ENCODE measurements around the gene UPF3A.
A peak's percentile ranks its signal among the peaks of the same experiment; 100 is the strongest.
"Not testable (repeated sequence)": the region's sequence is repeated elsewhere in the genome, so short reads cannot be mapped to it uniquely, and the experiment has no call there.

The UPF3A gene, protein sequence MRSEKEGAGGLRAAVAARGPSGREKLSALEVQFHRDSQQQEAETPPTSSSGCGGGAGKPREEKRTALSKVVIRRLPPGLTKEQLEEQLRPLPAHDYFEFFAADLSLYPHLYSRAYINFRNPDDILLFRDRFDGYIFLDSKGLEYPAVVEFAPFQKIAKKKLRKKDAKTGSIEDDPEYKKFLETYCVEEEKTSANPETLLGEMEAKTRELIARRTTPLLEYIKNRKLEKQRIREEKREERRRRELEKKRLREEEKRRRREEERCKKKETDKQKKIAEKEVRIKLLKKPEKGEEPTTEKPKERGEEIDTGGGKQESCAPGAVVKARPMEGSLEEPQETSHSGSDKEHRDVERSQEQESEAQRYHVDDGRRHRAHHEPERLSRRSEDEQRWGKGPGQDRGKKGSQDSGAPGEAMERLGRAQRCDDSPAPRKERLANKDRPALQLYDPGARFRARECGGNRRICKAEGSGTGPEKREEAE

DNA sequence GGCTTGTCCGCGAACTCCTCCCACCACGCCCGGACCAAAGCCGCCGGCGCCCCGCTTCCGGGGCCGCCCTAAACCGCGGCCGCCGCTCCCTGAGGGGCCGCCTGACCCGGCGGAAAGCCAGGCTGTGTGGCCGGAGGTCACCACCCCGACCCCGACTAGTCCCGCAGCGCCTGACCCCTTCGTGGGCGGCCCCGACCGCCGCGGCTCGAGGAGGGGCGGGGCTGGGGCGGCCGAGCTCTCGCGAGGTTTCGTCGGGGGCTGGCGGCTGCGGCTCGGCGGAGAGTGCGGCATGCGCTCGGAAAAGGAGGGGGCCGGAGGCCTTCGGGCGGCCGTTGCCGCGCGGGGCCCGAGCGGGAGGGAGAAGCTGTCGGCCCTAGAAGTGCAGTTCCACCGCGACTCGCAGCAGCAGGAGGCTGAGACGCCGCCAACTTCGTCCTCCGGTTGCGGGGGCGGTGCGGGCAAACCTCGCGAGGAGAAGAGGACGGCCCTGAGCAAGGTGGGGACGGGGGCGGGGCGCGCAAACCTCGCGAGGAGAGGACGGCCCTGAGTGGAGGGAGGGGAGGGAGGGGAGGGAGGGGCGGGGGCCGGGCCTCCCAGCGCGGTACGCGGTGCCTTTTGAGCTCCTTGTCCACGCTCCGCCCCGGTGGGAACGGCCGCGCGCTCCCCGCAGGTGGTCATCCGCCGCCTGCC is at the start of gene UPF3A:
Gene UPF3A, plus strand, starts transcription at position 251 of the 690 bp plus-strand sequence. Its CDS starts 39 bp downstream, at position 290.
- DNase-seq (ENCODE audit: low read depth in 1 of 2, low spot score in 1 of 2) = peak; percentile 70 to 76

DNA sequence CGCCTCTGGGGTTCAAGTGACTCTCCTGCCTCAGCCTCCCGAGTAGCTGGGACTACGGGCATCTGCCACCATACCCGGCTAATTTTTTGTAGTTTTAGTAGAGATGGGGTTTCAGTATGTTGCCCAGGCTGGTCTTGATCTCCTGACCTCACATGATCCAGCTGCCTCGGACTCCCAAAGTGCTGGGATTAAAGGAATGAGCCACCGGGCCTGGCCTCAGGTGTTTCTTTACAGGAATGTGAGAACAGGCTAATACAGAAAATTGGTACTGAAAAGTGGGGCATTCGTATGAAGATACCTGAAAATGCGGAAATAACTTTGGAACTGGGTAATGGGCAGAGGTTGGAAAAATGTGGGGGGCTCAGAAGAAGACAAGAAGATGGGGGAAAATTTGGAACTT is 49.5 kb upstream of the UPF3A start:
- no peak for DNase-seq (ENCODE audit: low read depth in 1 of 2, low spot score in 1 of 2)

DNA sequence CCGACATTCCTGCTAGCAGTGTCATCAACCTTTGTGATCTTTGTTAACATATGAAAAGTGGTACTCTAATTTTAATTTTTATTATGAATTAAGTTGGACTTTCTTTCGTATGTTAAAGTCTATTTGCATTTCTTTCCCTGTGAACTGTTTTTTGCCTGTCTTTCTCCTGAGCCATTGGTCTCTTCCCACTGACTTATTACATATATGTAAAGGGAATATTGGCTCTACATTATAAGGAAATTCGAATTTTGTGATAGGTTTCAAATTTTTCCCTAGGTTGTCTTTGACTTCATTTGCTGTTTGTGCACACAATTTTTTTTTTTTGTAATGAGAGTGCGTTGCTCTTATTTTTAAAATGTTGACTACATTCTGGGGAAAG is 47.1 kb upstream of the UPF3A start:
- DNase-seq (ENCODE audit: low read depth in 1 of 2, low spot score in 1 of 2) = no peak

DNA sequence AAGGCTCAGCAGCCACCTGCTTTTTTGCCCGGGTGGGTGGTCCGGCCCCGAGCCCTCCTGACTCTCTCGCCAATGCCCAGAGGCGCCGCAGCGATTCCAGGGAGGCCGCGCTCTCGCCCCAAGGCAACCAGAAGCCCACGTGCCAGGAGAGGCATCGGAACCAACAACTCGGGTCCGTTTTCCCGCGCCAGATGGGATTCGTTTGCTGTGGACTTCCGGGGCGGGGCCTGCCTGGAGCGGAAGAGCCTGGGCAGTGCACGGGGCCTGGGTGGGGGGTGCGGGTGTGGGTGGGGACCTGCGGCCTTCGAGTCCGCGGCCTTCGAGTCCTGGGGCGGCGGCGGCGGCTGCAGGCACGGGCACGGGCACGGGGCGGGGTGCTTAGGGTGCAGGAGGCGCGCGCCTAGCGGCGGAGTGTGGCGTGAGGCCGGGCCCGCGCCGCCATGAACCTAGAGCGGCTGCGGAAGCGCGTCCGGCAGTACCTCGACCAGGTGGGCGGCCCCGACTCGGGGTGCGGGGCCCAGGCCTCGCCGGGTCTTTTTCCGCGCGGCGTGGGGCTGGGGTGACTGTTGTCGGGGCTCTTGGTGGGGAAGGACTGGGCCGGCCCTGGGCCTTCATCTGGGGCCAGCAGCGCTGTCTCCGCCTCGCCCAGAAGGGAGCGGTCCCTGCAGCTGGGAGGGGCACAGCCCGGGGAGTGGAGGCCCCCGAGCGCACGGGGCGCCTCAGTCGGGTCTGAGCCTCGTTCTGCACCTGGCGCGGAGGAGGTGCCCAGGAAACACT is 46.6 kb upstream of the UPF3A start, which contains the start of gene CDC16:
Gene CDC16, plus strand, starts transcription at position 253 of the 777 bp plus-strand sequence. Its CDS starts 188 bp downstream, at position 441.
- DNase-seq (ENCODE audit: low read depth in 1 of 2, low spot score in 1 of 2) = peak; percentile 61 to 86

DNA sequence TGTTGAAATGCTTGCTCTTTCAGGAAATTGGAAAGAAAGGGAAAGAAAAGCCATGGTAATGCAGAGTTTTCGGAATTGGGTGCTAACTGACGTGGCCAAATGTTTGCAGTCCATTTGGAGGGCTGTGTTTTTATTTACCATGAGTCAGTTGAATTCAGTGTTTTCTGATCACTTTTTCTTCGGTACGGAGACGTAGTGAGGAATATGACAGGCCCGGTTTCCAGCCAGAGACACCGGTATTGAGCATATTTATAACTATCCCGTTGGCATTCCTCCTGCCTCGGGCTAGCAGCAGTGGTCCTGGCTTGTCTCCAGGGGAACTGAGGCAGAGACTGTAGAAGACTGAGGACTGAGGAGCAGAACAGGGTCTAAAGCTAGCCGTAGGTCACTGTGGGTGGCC is 45.7 kb upstream of the UPF3A start:
- DNase-seq (ENCODE audit: low read depth in 1 of 2, low spot score in 1 of 2) = no peak

DNA sequence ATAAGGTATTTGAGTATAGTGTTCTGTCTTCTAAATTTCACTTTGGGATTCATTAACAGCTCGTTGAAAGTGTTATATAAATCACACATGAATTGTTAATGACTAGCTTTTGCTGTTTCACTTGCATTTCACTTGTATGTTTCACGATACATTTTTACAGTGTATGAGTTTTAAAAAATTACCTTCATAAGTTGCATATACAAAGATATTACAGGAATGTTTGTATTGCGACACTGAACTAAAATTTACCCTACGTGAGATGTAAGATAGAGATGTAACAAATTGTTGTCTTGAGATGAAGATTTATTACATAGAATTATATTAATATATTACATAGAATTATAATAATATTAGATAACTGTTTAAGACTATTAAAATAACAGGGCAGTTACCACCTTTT is 45.2 kb upstream of the UPF3A start:
- DNase-seq (ENCODE audit: low read depth in 1 of 2, low spot score in 1 of 2) = no peak

DNA sequence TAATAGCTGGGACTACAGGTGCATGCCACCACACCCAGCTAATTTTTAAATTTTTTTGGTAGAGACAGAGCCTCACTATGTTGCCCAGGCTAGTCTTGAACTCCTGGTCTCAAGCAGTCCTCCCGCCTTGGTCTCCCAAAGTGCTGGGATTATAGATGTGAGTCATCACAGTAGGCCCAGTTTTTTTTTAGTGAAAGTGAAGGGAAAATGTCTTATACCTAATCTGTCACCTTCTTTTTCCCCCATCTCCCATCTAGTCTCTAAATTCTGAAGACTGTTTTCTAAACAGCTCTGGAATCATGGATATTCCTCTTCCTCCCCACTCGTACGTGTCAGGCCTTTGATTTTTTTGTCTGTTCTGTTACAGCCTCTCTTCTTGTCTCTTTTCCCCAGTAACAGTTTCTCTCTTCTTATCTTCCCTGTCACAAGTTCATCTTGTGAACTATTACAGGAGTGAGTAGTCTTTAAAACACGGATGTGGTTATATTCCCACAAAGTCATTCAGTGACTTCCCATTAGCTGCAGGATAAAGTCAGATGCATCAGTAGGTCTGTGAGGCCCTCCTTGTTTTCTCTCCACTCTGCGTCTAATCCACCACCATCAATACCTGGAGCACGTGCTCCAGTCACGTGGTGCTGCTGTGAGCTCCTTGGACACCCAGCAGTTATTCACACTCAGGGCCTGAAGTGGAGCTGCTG is 43.8 kb upstream of the UPF3A start:
- DNase-seq (ENCODE audit: low read depth in 1 of 2, low spot score in 1 of 2) = no peak

DNA sequence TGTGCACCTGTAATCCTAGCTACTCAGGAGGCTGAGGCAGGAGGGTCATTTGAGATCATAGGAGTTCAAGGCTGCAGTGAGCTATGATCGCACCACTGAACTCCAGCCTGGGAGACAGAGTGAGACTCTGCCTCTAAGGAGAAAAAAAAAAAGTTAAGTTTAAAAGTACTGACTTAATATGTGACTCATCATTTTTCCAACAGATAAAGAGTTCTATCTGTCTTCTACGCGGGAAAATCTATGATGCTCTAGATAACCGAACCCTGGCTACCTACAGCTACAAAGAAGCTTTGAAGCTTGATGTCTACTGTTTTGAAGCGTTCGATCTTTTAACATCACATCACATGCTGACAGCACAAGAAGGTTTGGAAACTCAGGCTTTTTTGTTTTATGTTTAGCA is 39.5 kb upstream of the UPF3A start:
- DNase-seq (ENCODE audit: low read depth in 1 of 2, low spot score in 1 of 2) = no peak

DNA sequence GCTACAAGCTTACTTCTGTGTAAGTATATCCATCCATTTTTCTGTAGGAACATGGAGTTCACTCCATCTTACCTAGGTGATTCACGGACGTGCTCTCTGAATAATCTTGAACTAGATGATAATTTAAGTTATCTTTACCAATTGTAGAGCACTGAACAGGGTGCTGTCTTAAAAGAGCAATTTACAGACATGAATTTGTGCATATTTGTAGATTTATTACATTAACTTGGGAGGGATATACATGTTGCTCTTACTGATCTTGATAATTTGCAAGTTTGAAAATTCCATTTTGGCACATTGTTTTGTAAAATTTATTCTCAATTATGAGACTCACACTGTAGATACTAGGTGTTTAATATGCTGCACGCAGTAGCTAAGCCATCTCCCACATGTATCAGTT is 37.4 kb upstream of the UPF3A start:
- DNase-seq (ENCODE audit: low read depth in 1 of 2, low spot score in 1 of 2) = no peak

DNA sequence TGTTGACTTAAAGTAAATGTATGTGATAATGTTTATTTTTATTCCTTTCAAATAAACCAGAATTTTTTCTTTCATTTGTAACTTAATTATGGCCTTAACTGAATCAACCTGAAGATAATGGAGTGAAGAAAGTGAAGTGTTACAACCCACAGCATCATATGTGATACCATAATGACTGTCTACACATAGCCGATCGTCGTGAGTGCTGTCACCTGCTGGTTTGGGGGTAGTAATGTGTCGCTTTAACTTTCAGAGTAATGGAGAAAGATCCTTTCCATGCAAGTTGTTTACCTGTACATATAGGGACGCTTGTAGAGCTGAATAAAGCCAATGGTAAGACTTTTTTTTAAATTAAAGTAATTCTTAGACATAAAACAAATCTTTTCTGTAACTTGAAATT is 36.8 kb upstream of the UPF3A start:
- DNase-seq (ENCODE audit: low read depth in 1 of 2, low spot score in 1 of 2) = no peak

DNA sequence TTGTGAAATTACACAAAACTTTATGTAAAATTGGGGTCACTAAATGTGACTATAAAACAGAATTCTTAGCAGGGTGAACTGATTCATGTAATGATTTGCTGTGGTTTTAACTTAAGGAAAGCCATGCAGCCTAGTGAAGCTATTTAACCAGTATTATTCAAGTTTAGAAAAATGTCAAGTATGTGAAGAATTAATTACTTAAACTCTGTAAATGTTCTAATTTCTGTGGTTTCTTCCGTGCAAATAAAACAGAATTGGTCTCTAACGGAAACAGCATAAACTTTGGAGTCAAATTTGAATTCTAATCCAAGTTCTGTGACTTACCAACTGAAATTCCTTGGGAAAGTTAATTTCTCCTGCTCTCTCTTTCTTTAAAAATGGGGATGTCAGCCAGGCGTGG is 33.4 kb upstream of the UPF3A start:
- no peak for DNase-seq (ENCODE audit: low read depth in 1 of 2, low spot score in 1 of 2)

DNA sequence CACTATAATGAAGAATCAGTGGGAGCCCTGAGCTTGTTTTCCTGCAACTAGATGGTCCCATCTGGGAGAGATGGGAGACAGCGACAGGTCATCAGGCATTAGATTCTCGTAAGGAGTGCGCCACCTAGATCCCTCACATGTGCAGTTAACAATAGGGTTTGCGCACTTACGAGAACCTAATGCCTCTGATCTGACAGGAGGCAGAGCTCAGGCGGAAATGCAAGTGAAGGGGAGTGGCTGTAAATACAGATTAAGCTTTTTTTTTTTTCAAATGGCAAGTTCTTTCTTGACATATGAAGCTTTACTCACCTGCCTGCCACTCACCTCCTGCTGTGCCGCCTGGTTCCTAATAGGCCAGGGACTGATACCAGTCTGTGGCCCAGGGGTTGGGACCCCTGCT is 32.3 kb upstream of the UPF3A start:
- DNase-seq (ENCODE audit: low read depth in 1 of 2, low spot score in 1 of 2) = no peak

DNA sequence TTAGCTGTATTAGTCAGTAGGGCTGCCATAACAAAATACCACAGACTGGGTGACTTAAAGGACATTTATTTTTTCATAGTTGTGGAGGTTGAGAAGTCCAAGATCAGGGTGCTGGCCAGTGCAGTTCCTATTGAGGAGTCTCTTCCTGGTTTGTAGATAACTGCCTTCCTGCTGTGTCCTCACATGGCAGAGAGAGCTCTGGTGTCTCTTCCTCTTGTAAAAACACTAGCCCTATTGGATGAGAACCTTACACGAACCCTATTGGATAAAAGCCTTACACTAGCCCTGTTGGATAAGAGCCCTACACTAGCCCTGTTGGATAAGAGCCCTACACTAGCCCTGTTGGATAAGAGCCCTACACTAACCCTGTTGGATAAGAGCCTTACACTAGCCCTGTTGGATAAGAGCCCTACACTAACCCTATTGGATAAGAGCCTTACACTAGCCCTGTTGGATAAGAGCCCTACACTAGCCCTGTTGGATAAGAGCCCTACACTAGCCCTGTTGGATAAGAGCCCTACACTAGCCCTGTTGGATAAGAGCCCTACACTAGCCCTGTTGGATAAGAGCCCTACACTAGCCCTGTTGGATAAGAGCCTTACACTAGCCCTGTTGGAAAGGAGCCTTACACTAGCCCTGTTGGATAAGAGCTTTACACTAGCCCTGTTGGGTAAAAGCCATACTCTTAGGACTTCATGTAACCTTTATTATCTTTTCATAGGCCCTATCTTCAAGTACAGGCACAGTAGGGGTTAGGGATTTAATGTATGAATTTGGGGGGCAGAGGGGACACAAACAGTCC is 29.6 kb upstream of the UPF3A start:
- not testable (repeated sequence) for DNase-seq (ENCODE audit: low read depth in 1 of 2, low spot score in 1 of 2)

DNA sequence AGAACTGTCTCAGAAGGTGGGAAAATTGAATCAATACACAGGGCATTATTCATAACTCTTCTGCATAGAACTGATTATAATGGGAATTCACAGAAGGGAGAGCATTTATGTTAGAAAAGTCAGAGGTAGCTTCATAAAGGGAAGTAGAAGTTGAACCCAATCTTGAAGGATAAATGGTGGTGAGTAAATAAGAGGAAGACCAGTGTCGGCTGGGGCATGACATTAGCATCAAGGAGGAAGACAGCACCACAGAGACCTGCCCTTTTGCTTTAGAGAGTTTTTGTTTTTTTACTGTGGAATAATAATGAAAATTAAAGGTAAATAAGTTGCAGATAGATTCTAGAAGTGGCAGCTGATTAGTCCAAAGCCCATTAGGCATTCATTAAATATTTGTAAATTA is 24.9 kb upstream of the UPF3A start:
- DNase-seq (ENCODE audit: low read depth in 1 of 2, low spot score in 1 of 2) = no peak

DNA sequence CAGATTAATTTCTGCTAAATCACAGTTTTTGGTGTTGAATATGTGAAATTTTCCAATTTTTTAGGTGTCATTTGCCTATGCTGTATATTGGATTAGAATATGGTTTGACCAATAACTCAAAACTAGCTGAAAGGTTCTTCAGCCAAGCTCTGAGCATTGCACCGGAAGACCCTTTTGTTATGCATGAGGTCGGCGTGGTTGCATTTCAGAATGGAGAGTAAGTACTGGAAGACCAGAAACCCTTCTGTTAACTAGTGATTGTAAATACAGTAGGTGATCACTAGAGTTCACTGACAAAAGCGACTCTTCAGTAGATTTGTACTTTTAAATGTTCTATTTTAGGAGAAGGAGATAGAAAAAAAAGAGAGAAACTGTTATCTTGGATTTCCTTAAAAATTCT is 24.4 kb upstream of the UPF3A start:
- DNase-seq (ENCODE audit: low read depth in 1 of 2, low spot score in 1 of 2) = no peak

DNA sequence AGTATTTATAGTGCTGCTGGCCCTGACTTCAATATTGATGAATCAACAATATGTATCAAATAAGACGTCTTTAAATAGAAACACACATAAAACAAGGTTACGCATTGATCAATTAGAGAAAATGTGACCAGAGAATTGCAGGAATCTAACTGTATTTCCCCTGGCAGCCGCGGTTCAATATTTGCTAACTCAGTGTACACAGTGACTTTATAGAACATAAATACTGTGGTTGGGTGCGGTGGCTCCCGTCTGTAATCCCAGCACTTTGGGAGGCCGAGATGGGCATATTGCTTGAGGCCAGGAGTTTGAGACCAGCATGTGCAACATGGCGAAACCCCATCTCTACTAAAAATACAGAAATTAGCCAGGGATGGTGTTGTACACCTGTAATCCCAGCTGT is 22.8 kb upstream of the UPF3A start:
- DNase-seq (ENCODE audit: low read depth in 1 of 2, low spot score in 1 of 2) = no peak

DNA sequence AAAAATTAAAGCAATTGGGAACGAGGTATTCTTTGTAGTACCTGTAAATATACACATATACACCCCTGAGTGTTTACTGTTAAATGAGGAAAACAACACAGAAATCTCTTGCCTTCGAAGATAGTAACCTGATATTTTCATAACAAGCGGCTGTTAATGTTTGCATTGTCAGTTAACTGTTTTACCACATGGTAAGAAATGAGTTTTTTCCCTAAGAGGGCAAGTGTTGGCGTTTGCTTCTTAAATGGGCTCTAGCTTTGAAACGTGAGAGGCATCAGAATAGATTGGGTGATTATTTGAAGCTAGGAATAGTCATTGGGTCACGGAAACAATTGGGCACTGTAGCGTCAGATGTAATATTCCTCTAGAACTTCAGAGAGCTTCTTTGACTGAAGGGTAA is 22.0 kb upstream of the UPF3A start:
- DNase-seq (ENCODE audit: low read depth in 1 of 2, low spot score in 1 of 2) = no peak

DNA sequence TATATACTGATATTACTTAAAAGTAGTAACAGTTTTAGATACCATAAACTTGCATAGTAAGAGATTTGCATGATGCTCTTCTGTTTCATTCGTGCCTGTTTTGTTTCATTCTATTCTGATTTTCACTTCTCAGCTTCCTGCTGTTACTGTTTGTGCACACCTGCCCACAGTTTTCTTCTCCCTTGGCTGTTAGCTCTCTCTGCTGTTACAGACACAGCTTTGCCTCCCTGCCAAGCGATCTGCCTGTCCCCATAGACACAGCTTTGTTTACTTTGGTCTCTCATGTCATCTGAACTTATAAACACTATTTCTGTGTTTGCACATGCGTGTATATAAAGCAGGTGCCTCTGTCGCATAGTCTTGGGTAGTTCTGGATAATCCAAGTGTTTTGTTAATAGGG is 21.4 kb upstream of the UPF3A start:
- DNase-seq (ENCODE audit: low read depth in 1 of 2, low spot score in 1 of 2) = no peak

DNA sequence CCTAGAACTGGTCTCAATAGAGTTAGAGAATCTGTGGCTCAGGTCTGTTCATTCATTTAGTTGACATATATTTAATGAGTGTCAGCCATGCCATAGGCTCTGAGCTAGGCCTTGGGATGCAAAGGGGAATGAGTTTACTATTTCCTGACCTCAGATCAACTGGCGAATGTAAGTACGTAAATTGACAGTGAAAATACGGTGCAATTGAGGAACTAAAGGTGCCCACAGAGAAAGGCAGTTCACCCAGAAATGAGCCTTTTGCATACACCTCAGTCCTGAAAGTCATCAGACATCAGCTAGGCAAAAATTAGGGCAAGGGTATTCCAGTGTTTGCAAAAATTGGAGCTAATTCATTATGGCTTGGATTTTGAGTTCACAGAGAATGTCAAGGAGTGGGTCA is 20.6 kb upstream of the UPF3A start:
- no peak for DNase-seq (ENCODE audit: low read depth in 1 of 2, low spot score in 1 of 2)

DNA sequence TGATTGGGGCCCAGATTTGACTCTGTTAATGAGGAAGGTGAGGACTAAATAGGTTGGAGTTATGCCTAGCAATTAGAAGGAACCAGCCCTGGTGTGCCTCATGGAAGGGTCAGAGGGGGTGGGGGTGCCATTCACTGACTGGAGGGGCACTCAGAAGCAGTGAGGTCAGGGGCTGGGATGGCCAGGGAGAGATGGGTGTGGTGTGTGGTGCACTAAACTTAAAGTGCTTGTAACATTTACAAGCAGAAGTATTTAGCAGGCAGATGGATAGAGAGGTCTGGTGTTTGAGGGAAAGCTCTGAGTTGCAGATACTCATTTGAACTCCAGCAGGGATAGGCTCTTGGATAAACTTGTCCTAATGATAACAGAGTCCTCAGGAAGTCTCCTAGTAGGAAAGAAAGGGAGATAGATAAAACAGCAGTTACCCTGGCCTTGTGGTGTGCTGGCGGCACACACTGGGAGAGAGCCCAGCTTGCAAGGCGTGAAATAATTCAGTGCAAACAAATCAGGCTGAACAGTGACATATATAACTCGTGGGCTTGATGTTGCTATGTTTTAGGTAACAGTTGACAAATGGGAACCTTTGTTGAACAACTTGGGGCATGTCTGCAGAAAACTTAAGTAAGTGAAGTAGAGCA is 20.0 kb upstream of the UPF3A start:
- no peak for DNase-seq (ENCODE audit: low read depth in 1 of 2, low spot score in 1 of 2)
